Right cardiac atrium (tissue), 5 donors: Measurements from ENCODE around the gene COX19. TPM values are rescaled to one million over a fixed set of nuclear protein-coding genes. Genes with fewer than 3 reads are reported as not detected.

Source experiments
- ATAC-seq, 2 donors: fragments of 200-7000 bp; cut with Tn5 transposase; one replicate each; pipeline versions ENCODE4 v1.8.0 to v1.9.1; 2020; ENCODE audit warnings: moderate library complexity in 2 of 2, mild to moderate bottlenecking in 1 of 2
- DNase-seq, 3 donors: peaks; one replicate each; pipeline ENCODE4 v3.0.0-alpha.2; 2020
- H3K27ac ChIP-seq: one replicate; pipeline ENCODE4 v1.5.1; 2013; ENCODE audit warnings: mild to moderate bottlenecking, low read length, control low read depth, moderate library complexity
- H3K27me3 ChIP-seq: one replicate; pipeline ENCODE4 v1.6.1; 2013; ENCODE audit not compliant: control insufficient read depth, insufficient read depth
- H3K4me1 ChIP-seq: one replicate; pipeline ENCODE4 v1.6.1; 2013; ENCODE audit warnings: low read length; ENCODE audit not compliant: control insufficient read depth, insufficient read depth
- H3K4me3 ChIP-seq: one replicate; pipeline ENCODE4 v1.5.1; 2013; ENCODE audit warnings: low read length, control low read depth
- H3K9me3 ChIP-seq: one replicate; pipeline ENCODE4 v1.6.1; 2013; ENCODE audit warnings: low read length; ENCODE audit not compliant: control insufficient read depth
- WGBS: extraction: QIAGEN DNeasy Blood & Tissue Kit; methylation state at CpG from one replicate; pipeline ENCODE4 v1.1.7; 2013; 5-methylcytosine and 5-hydroxymethylcytosine counted together
- intact Hi-C, 4 donors: fragments of 100-400 bp; cut with DNase I; formaldehyde crosslinking; loops; one replicate each; pipeline versions ENCODE4 v1.11.0 to v1.14.0; 2022 to 2023
- polyA plus RNA-seq: library from polyadenylated mRNA; stranded (reverse); fragments of 200-250 nt; gene quantifications from one replicate; pipeline ENCODE4 v1.2.3, GENCODE V29; 2013
- total RNA-seq, 4 donors: library from RNA; stranded (reverse); fragmentation: NEBNext Ultra II Directional; extraction: Animal tissue kit (Norgen Biotek cat#: 25700); gene quantifications; one replicate each; pipeline ENCODE4 v1.2.1, GENCODE V29; 2021
- donor health status: healthy with polysubstance abuse.
- donor health status: DM: no; HTN: yes; CAD: no.
- donor health status: DM: no; HTN: no; CAD: no.
- donor health status: DM: no; HTN: yes; CAD: no; lungs with severe emphysema.
- donor health status: DM: yes; HTN: yes; CAD: no.

The COX19 gene
- total and polyA plus RNA-seq, 5 donors: 5.8 to 8.8 (median 7.7) TPM

DNA sequence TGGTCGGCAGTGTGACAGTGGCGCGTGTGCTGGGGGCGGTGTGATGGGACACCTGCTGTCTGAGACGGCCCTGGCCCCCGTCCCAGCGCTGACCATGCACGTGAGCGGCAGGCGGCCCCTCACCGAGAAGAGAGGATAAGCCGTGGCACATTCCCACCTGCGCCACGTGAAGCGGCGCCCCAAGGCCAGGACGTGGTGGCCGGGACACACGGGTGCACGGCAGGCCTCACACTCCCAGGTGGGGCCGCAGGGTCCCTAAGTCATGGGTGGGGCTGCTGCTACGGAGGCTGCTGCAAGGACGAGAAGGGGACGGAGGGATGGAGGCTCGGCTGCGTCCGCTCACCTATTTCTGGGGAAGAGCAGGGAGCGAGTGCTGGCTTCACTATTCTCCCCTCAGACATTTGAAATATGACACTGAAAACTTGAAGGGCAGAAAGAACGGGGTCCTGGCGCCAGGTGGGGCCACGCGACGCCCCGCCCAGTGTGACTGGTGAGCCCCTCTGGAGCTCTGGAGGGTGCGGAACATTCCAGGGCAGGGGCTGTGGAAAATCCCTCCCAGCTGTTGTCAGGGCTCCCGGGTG lies 15.1 kb upstream of the COX19 start:
- H3K4me3 ChIP-seq: no peak overlapping the region
- intact Hi-C loops: loop anchor here in 2 of 4 donors (10.0 kb wide), 2 partner anchors 164 to 174 kb away; partner anchors contain the start of gene ZFAND2A (in 1 of the 2)
- no peaks in the 10 kb centered on the region for H3K9me3 ChIP-seq
- H3K27me3 ChIP-seq: no peaks in the 10 kb centered on the region
- DNase-seq (peak in 1 of 3 donors; percentile 61), ATAC-seq (no peak)
- H3K4me1 ChIP-seq: no peaks in the 10 kb centered on the region
- WGBS: 72% methylated on average over 36 of the region's 36 CpGs
- H3K27ac ChIP-seq: no peak overlapping the region

DNA sequence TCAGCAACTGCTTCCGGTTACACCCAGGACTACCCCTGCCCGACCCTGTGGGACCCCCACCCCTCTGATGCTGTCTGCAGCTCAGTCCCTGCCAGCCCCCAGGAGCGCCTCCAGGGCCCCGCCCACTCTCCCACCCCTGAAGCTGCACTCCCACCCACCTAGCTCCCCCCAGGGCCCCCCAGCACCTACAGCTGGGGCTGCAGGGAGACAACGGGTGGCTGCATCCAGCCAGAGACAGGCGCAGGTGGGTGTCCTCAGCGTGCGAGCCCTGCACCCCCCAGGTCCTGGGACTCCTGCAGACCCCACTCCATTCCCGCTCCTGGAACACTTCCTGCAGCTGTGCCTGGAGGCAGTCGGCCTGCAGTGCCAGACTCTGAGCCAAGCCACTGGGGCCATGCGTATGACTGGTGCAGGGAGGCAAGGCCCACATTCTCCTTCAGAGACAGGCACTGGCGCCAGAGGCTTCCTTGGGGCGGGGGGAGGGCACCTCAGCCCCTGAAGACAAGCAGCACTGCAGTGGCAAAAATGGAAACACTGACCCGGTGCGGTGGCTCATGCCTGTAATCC lies 13.7 kb upstream of the COX19 start:
- intact Hi-C loops: loop anchor here in 1 of 4 donors (10.0 kb wide), 1 partner anchor 156 kb away; no protein-coding TSS in a partner anchor
- Histone ChIP-seq H3K4me3 (no peak overlapping the region), H3K4me1 (no peaks in the 10 kb centered on the region), H3K9me3 (no peaks in the 10 kb centered on the region), H3K27me3 (no peaks in the 10 kb centered on the region), H3K27ac (no peak overlapping the region)
- ATAC-seq (no peak), DNase-seq (peak in 1 of 3 donors; percentile 65)
- WGBS: 58% methylated on average over 15 of the region's 15 CpGs

DNA sequence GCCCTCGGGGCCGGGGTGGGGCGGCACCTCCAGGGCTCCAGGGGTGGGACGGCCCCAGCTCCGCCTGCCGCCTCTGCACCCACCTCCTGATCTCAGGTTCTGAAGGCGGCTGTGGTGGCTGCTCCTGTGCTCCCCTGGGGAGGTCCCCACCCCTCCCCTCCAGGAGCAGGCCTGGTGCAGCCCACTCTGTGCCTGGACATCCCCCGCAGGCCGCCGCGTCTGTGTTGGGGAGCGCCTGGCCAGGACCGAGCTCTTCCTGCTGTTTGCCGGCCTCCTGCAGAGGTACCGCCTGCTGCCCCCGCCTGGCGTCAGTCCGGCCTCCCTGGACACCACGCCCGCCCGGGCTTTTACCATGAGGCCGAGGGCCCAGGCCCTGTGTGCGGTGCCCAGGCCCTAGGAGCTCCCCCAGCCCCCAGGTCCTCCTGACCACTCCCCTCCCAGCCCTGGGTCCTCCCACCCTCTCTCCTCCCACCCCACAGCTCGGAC lies 13.1 kb upstream of the COX19 start:
- peak in 1 of 3 donors; percentile 58 for DNase-seq
- Histone ChIP-seq H3K4me1 (no peaks in the 10 kb centered on the region), H3K27me3 (no peaks in the 10 kb centered on the region), H3K9me3 (no peaks in the 10 kb centered on the region), H3K4me3 (no peak overlapping the region), H3K27ac (no peak overlapping the region)
- intact Hi-C loops: loop anchor here in 1 of 4 donors (10.0 kb wide), 1 partner anchor 156 kb away; no protein-coding TSS in a partner anchor
- WGBS: 7% methylated on average over 24 of the region's 24 CpGs
- ATAC-seq: no peak

DNA sequence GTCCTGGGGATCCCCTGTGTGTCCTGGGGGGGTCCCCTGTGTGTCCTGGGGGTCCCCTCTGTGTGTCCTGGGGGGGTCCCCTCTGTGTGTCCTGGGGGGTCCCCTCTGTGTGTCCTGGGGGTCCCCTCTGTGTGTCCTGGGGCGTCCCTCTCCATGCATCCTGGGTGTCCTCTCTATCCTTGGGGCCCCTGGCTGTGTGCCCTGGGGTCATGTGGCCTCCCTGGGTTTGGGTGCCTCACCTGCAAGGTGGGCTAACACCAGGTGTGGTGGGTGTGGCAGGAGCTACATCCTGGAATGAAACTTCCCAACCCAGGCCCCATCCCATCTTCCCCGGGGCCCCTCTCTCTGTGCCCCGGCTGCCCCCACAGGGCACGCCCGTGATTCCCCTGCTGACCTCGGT lies 12.6 kb upstream of the COX19 start:
- H3K27me3 ChIP-seq: no peaks in the 10 kb centered on the region
- intact Hi-C loops: loop anchor here in 1 of 4 donors (10.0 kb wide), 1 partner anchor 157 kb away; no protein-coding TSS in a partner anchor
- no peaks in the 10 kb centered on the region for H3K9me3 ChIP-seq
- peak in 1 of 3 donors; percentile 55 for DNase-seq
- H3K4me1 ChIP-seq: no peaks in the 10 kb centered on the region
- no peak for ATAC-seq
- H3K27ac ChIP-seq: no peak overlapping the region
- 43% methylated on average over 6 of the region's 6 CpGs for WGBS
- H3K4me3 ChIP-seq: no peak overlapping the region

DNA sequence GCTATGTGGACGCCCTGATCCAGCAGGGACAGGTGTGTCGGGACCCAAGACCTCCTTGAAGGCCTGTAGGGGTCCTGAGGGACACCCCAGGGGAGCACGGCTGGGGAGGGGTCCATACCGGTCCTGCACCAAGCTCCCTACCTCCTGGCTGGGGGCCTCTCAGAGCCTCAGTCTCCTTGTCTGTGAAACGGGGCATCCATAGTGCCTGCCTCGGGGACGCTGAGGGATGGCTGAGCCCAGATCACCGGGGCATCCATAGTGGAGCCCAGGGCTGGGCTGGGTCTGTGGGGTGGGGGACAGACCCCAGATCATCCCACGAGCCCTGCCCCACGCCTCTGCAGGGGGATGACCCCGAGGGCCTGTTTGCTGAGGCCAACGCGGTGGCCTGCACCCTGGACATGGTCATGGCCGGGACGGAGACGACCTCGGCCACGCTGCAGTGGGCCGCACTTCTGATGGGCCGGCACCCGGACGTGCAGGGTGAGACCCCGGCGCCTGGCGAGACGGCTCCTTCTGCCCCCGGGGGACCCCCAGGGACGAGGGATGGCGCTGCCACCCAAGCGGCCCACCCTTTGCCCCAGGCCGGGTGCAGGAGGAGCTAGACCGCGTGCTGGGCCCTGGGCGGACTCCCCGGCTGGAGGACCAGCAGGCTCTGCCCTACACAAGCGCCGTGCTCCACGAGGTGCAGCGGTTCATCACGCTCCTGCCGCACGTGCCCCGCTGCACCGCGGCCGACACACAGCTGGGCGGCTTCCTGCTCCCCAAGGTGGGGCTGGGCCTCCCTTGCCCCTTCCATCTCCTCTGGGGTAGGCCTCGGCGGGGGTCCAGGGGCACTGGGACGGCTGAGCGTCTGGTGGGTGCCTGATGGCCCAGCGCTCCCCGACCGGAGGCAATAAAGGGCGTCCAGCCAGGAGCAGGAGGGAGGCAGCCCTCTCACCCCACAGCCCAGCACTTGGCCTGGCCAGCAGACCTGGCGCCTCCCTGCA lies 11.7 kb upstream of the COX19 start:
- Histone ChIP-seq H3K9me3 (no peaks in the 10 kb centered on the region), H3K27me3 (no peaks in the 10 kb centered on the region), H3K4me3 (no peak overlapping the region), H3K27ac (no peak overlapping the region), H3K4me1 (no peaks in the 10 kb centered on the region)
- DNase-seq (peak in 1 of 3 donors; percentile 67), ATAC-seq (peak in 1 of 2 donors; percentile 2)
- 79% methylated on average over 56 of the region's 56 CpGs for WGBS
- intact Hi-C loops: loop anchor here in 1 of 4 donors (10.0 kb wide), 1 partner anchor 158 kb away; no protein-coding TSS in a partner anchor

DNA sequence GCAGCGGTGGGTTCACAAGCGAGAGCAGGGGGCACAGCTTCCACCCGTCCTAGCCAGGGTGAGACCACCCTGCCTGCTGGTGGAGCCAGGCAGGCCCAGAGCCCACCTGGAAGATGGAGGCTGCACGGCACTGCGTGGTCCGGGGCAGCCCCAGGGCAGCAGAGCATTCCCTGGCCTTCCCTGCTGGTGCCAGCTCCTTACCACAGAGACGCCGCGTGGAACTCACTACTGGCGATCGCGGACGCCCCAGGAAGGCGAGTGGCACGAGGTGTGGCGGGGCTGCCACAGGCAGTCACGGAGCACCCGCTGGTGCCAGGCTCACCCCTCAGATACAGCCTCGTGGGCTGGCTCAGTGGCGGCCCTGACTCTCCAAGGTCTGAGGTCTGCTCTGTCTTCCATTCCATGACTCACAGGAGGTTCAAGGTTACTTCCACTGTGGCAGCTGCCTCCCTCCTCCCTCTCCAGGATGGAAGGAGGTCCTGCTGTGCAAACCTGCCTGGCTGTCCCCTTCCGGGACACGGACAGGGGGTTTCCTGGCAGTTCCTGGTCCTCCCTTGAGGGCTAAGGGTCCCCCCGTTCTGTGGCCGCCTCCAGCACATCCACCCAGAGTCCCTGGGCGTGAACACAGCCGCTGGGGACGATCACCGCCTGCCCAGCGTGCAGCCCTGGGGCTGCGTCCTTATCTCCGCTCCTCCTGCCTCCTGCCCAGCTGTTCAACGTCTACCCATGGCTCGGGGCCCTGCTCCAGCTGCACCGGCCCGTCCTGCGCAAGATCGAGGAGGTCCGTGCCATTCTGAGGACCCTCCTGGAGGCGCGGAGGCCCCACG lies 10.8 kb upstream of the COX19 start:
- ATAC-seq: peak in 1 of 2 donors; percentile 5
- no peak overlapping the region for H3K27ac ChIP-seq
- no peak overlapping the region for H3K4me3 ChIP-seq
- H3K9me3 ChIP-seq: no peaks in the 10 kb centered on the region
- H3K27me3 ChIP-seq: no peaks in the 10 kb centered on the region
- intact Hi-C loops: loop anchor here in 1 of 4 donors (10.0 kb wide), 1 partner anchor 159 kb away; no protein-coding TSS in a partner anchor
- H3K4me1 ChIP-seq: no peaks in the 10 kb centered on the region
- DNase-seq: peak in 1 of 3 donors; percentile 60
- WGBS: 38% methylated on average over 41 of the region's 41 CpGs

DNA sequence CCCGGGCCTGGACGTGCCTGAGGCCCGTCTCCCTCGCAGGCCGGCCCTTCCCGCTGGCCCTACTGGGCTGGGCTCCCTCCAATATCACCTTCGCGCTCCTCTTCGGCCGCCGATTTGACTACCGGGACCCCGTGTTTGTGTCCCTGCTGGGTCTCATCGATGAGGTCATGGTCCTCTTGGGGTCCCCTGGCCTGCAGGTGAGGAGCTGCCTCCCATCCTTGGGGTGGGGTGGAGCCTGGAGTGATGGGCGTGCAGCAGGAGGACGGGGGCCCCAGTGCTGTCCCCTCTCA lies 9.7 kb upstream of the COX19 start:
- Histone ChIP-seq H3K4me3 (no peak overlapping the region), H3K27me3 (no peaks in the 10 kb centered on the region), H3K27ac (no peak overlapping the region), H3K4me1 (no peaks in the 10 kb centered on the region), H3K9me3 (no peaks in the 10 kb centered on the region)
- WGBS: 76% methylated on average over 16 of the region's 16 CpGs
- DNase-seq: peak in 1 of 3 donors; percentile 53
- intact Hi-C loops: loop anchor here in 1 of 4 donors (10.0 kb wide), 1 partner anchor 160 kb away; no protein-coding TSS in a partner anchor
- no peak for ATAC-seq

DNA sequence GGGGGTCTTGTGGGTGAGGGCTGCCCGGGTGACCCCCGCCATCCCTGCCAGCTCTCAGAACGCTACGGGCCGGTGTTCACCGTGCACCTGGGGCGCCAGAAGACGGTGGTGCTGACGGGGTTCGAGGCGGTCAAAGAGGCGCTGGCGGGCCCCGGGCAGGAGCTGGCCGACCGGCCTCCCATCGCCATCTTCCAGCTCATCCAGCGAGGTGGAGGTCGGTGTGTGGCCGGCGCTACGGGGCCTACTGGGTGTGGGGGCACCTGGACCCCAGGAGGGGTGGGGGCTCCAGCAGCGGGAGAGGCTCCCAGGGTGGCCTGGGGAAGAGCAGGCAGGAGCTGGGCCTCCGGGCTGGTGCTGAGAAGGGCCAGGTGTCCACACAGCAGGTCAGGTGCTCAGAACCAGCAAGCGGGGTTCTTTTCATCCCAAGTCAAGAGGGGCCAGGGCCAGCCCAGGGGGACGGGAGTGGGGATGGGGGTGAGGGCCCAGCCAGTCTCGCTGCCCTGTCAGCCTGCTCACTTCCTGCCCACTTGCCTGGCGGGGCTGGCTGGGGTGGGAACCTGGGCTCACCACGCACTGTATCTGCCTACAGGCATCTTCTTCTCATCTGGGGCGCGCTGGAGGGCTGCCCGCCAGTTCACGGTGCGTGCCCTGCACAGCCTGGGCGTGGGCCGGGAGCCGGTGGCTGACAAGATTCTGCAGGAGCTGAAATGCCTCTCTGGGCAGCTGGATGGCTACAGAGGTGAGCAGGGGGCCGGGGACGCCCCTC lies 9.2 kb upstream of the COX19 start:
- no peak for ATAC-seq
- intact Hi-C loops: loop anchor here in 1 of 4 donors (10.0 kb wide), 1 partner anchor 160 kb away; no protein-coding TSS in a partner anchor

DNA sequence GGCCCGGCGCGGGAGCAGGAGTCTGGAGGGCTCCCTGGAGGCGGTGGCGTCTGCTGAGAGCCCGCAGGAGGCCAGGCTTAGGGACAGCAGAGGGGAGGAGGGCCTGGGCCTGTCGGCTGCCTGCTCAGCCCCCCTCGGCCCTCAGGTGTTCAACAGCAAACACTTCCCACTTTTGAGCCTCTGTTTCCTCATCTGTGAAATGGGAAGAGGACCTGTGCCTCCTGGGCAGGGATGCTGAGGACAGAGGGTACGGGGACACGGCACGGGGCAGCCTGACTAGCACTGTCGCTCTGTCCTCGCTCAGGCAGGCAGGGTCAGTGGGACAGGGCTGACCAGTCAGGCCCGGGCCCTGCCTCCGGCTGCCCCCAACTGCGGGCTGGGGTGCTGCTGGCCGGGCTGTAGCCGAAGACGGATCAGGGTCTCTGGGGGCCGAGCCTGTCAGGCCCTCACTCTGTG lies 8.3 kb upstream of the COX19 start:
- WGBS: 90% methylated on average over 20 of the region's 20 CpGs
- H3K4me3 ChIP-seq: no peak overlapping the region
- DNase-seq (no peak), ATAC-seq (no peak)
- no peaks in the 10 kb centered on the region for H3K9me3 ChIP-seq
- H3K4me1 ChIP-seq: no peaks in the 10 kb centered on the region
- intact Hi-C loops: loop anchor here in 1 of 4 donors (10.0 kb wide), 1 partner anchor 161 kb away; no protein-coding TSS in a partner anchor
- H3K27me3 ChIP-seq: no peaks in the 10 kb centered on the region
- H3K27ac ChIP-seq: no peak overlapping the region

More for the DNA sequence above, 9.2 kb upstream of the COX19 start:
- no peaks in the 10 kb centered on the region for H3K9me3 ChIP-seq
- no peaks in the 10 kb centered on the region for H3K27me3 ChIP-seq
- no peak overlapping the region for H3K27ac ChIP-seq
- peak in 1 of 3 donors; percentile 66 for DNase-seq
- H3K4me1 ChIP-seq: no peaks in the 10 kb centered on the region
- WGBS: 88% methylated on average over 39 of the region's 39 CpGs
- H3K4me3 ChIP-seq: no peak overlapping the region
